ENCODE measurements around the gene ABTB1.

DNA sequence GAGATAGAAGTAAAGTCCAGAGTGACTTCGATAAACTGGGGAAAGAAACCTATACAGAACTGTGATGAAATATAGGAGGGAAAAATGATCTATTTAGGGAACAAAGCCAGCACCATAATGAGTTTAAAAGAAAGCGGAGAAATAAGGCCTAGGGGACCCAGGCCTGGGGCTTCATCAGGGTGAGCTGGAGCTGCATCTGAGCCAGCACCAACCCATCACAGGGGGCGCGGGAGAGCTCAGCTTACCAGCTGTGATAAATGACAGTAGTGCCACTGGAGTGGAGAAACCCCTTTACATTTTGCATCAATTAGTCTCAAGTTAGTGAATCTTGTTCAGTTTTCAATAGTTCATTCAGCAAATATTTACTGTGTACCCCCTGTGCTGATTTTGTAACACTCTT lies 22.5 kb upstream of the ABTB1 start:
- TF ChIP-seq EZH2phosphoT487 (IDR thresholded peaks at IDR 0.05; ENCODE audit: low read length) = no peak
- no peak for TF ChIP-seq EZH2 (optimal IDR thresholded peaks at IDR 0.05; ENCODE audit: low read depth, low read length)
